Measurements from ENCODE around the gene CD163L1.
"Not testable (repeated sequence)": the region's sequence is repeated elsewhere in the genome, so short reads cannot be mapped to it uniquely, and the experiment has no call there.

Gene CD163L1

DNA sequence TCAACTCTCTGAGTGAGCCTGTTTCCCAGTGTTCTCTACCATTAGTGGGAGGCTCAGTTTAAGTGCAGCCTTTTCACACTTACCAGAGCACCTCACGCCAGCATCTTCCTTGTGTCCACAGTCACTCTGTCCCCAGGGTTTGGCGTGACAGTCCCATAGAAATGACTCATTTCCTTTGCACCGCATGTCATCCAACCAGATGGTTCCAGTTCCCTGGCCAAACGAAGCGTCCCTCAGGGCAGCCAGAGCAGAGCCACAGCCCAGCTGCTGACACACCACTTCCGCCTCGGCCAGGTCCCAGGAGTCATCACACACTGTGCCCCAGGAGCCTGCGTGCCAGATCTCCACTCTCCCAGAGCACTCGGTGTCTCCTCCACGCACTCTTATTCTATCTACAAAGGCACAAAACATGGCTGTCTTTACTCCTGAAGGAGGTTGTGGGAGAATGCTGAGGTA lies 74.7 kb downstream of the CD163L1 start:
- H3K27ac ChIP-seq (ENCODE audit: low read depth, low read length, severe bottlenecking) = no peak overlapping the region
- H3K36me3 ChIP-seq (ENCODE audit: control insufficient read depth, insufficient read depth, low read length) = no peaks in the 10 kb centered on the region
- no peaks in the 10 kb centered on the region for H3K4me1 ChIP-seq (ENCODE audit: control insufficient read depth, insufficient read depth, low read length, poor library complexity, severe bottlenecking)
- H3K4me3 ChIP-seq (ENCODE audit: extremely low read depth, insufficient read depth, low read length, poor library complexity, severe bottlenecking) = no peak overlapping the region
- H3K9me3 ChIP-seq (ENCODE audit: control insufficient read depth, low read length) = no peaks in the 10 kb centered on the region
- WGBS, 2 experiments (ENCODE audit: insufficient coverage in 2 of 2) = 83 to 93% methylated on average over 8 of the region's 10 CpGs

GRCh38 chr12:7362734-7363133 lies 81.2 kb downstream of the CD163L1 start:
- Histone ChIP-seq H3K27ac (ENCODE audit: low read depth, low read length, severe bottlenecking) (no peak overlapping the region), H3K4me3 (ENCODE audit: extremely low read depth, insufficient read depth, low read length, poor library complexity, severe bottlenecking) (no peak overlapping the region), H3K36me3 (ENCODE audit: control insufficient read depth, insufficient read depth, low read length) (no peaks in the 10 kb centered on the region), H3K4me1 (ENCODE audit: control insufficient read depth, insufficient read depth, low read length, poor library complexity, severe bottlenecking) (no peaks in the 10 kb centered on the region), H3K9me3 (ENCODE audit: control insufficient read depth, low read length) (no peaks in the 10 kb centered on the region)
- WGBS, 2 experiments (ENCODE audit: insufficient coverage in 2 of 2) = 80% methylated on average over 1 of the region's 3 CpGs; no CpG with 5 or more reads in 1 of the 2 experiments

GRCh38 chr12:7361265-7361664 lies 82.7 kb downstream of the CD163L1 start:
- no peaks in the 10 kb centered on the region for H3K9me3 ChIP-seq (ENCODE audit: control insufficient read depth, low read length)
- no peak overlapping the region for H3K27ac ChIP-seq (ENCODE audit: low read depth, low read length, severe bottlenecking)
- 75% methylated on average over 1 of the region's 1 CpG; no CpG with 5 or more reads in 1 of the 2 experiments for WGBS, 2 experiments (ENCODE audit: insufficient coverage in 2 of 2)
- no peak overlapping the region for H3K4me3 ChIP-seq (ENCODE audit: extremely low read depth, insufficient read depth, low read length, poor library complexity, severe bottlenecking)
- H3K36me3 ChIP-seq (ENCODE audit: control insufficient read depth, insufficient read depth, low read length) = no peaks in the 10 kb centered on the region
- H3K4me1 ChIP-seq (ENCODE audit: control insufficient read depth, insufficient read depth, low read length, poor library complexity, severe bottlenecking) = no peaks in the 10 kb centered on the region

- WGBS, 2 experiments (ENCODE audit: insufficient coverage in 2 of 2) = 93% methylated on average over 3 of the region's 4 CpGs; no CpG with 5 or more reads in 1 of the 2 experiments
- Histone ChIP-seq H3K27ac (ENCODE audit: low read depth, low read length, severe bottlenecking) (no peak overlapping the region), H3K4me3 (ENCODE audit: extremely low read depth, insufficient read depth, low read length, poor library complexity, severe bottlenecking) (no peak overlapping the region)
These were observed 89.4 kb downstream of the CD163L1 start for GRCh38 chr12:7354529-7354928.

GRCh38 chr12:7352661-7353060 lies 91.3 kb downstream of the CD163L1 start:
- Histone ChIP-seq H3K4me3 (ENCODE audit: extremely low read depth, insufficient read depth, low read length, poor library complexity, severe bottlenecking) (no peak overlapping the region), H3K27ac (ENCODE audit: low read depth, low read length, severe bottlenecking) (no peak overlapping the region), H3K4me1 (ENCODE audit: control insufficient read depth, insufficient read depth, low read length, poor library complexity, severe bottlenecking) (no peaks in the 10 kb centered on the region), H3K36me3 (ENCODE audit: control insufficient read depth, insufficient read depth, low read length) (no peaks in the 10 kb centered on the region), H3K9me3 (ENCODE audit: control insufficient read depth, low read length) (no peaks in the 10 kb centered on the region)

More at GRCh38 chr12:7354529-7354928, 89.4 kb downstream of the CD163L1 start:
- Histone ChIP-seq H3K9me3 (ENCODE audit: control insufficient read depth, low read length) (no peaks in the 10 kb centered on the region), H3K4me1 (ENCODE audit: control insufficient read depth, insufficient read depth, low read length, poor library complexity, severe bottlenecking) (no peaks in the 10 kb centered on the region), H3K36me3 (ENCODE audit: control insufficient read depth, insufficient read depth, low read length) (no peaks in the 10 kb centered on the region)

DNA sequence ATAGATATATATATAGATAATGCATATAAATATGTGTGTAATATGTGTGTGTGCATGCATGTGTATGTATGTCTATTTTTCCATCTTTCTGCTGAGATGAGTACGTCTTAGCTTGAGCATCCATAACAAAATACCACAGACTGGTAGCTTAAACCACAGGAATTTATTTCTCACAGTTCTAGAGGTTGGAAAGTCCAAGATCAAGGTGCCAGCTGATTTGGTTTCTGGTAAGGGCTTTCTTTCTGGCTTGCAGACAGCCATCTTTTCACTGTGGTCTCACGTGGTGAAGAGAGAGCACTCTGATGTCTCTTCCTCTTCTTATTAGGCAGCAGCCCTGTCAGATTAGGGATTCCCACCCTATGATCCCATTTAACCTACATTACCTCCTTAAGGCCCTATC lies 92.8 kb downstream of the CD163L1 start:
- WGBS, 2 experiments (ENCODE audit: insufficient coverage in 2 of 2) = 83% methylated on average over 1 of the region's 2 CpGs; no CpG with 5 or more reads in 1 of the 2 experiments

GRCh38 chr12:7349418-7349817 lies 94.5 kb downstream of the CD163L1 start:
- Histone ChIP-seq H3K27ac (ENCODE audit: low read depth, low read length, severe bottlenecking) (no peak overlapping the region), H3K36me3 (ENCODE audit: control insufficient read depth, insufficient read depth, low read length) (no peaks in the 10 kb centered on the region), H3K9me3 (ENCODE audit: control insufficient read depth, low read length) (no peaks in the 10 kb centered on the region), H3K4me1 (ENCODE audit: control insufficient read depth, insufficient read depth, low read length, poor library complexity, severe bottlenecking) (no peaks in the 10 kb centered on the region), H3K4me3 (ENCODE audit: extremely low read depth, insufficient read depth, low read length, poor library complexity, severe bottlenecking) (no peak overlapping the region)
- 88% methylated on average over 4 of the region's 4 CpGs; no CpG with 5 or more reads in 1 of the 2 experiments for WGBS, 2 experiments (ENCODE audit: insufficient coverage in 2 of 2)

More for the DNA sequence above, 92.8 kb downstream of the CD163L1 start:
- Histone ChIP-seq H3K4me3 (ENCODE audit: extremely low read depth, insufficient read depth, low read length, poor library complexity, severe bottlenecking) (no peak overlapping the region), H3K9me3 (ENCODE audit: control insufficient read depth, low read length) (no peaks in the 10 kb centered on the region), H3K27ac (ENCODE audit: low read depth, low read length, severe bottlenecking) (no peak overlapping the region), H3K4me1 (ENCODE audit: control insufficient read depth, insufficient read depth, low read length, poor library complexity, severe bottlenecking) (no peaks in the 10 kb centered on the region), H3K36me3 (ENCODE audit: control insufficient read depth, insufficient read depth, low read length) (no peaks in the 10 kb centered on the region)

GRCh38 chr12:7346551-7347225 lies 97.3 kb downstream of the CD163L1 start:
- Histone ChIP-seq H3K27ac (ENCODE audit: low read depth, low read length, severe bottlenecking) (no peak overlapping the region), H3K36me3 (ENCODE audit: control insufficient read depth, insufficient read depth, low read length) (no peaks in the 10 kb centered on the region), H3K4me3 (ENCODE audit: extremely low read depth, insufficient read depth, low read length, poor library complexity, severe bottlenecking) (no peak overlapping the region), H3K4me1 (ENCODE audit: control insufficient read depth, insufficient read depth, low read length, poor library complexity, severe bottlenecking) (no peaks in the 10 kb centered on the region), H3K9me3 (ENCODE audit: control insufficient read depth, low read length) (peaks cover 3% of the 10 kb centered on the region)
- WGBS, 2 experiments (ENCODE audit: insufficient coverage in 2 of 2) = 98% methylated on average over 4 to 5 of the region's 6 CpGs

- H3K9me3 ChIP-seq (ENCODE audit: control insufficient read depth, low read length) = peaks cover 3% of the 10 kb centered on the region
- H3K36me3 ChIP-seq (ENCODE audit: control insufficient read depth, insufficient read depth, low read length) = no peaks in the 10 kb centered on the region
- H3K4me3 ChIP-seq (ENCODE audit: extremely low read depth, insufficient read depth, low read length, poor library complexity, severe bottlenecking) = no peak overlapping the region
- H3K4me1 ChIP-seq (ENCODE audit: control insufficient read depth, insufficient read depth, low read length, poor library complexity, severe bottlenecking) = no peaks in the 10 kb centered on the region
- no peak overlapping the region for H3K27ac ChIP-seq (ENCODE audit: low read depth, low read length, severe bottlenecking)
These were observed 98.9 kb downstream of the CD163L1 start for GRCh38 chr12:7344833-7345606.

DNA sequence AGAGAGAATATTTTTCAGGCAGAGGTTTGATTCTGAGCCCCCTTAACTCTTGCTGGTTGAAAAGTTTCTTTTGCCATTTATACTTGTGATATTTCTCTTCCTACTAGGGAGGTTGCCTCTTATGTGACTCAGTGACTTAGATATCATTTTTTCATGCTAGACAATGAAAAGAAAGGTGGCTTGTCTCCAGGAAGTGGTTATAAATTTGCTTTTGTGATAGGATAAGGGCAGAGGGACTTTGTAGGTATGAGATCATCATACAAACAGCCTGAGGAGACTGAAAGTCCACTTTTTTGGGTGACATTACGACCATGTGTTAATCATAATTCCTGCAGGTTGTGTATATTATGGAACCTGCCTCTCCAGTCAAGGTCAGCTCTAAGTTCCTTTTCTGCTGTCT lies 104.3 kb downstream of the CD163L1 start:
- Histone ChIP-seq H3K36me3 (ENCODE audit: control insufficient read depth, insufficient read depth, low read length) (no peaks in the 10 kb centered on the region), H3K4me3 (ENCODE audit: extremely low read depth, insufficient read depth, low read length, poor library complexity, severe bottlenecking) (no peak overlapping the region), H3K27ac (ENCODE audit: low read depth, low read length, severe bottlenecking) (no peak overlapping the region), H3K9me3 (ENCODE audit: control insufficient read depth, low read length) (peaks cover 3% of the 10 kb centered on the region), H3K4me1 (ENCODE audit: control insufficient read depth, insufficient read depth, low read length, poor library complexity, severe bottlenecking) (no peaks in the 10 kb centered on the region)
- no CpG with 5 or more reads among the region's 1 CpG for WGBS, 2 experiments (ENCODE audit: insufficient coverage in 2 of 2)

- H3K4me1 ChIP-seq (ENCODE audit: control insufficient read depth, insufficient read depth, low read length, poor library complexity, severe bottlenecking); H3K27ac ChIP-seq (ENCODE audit: low read depth, low read length, severe bottlenecking); H3K36me3 ChIP-seq (ENCODE audit: control insufficient read depth, insufficient read depth, low read length); H3K9me3 ChIP-seq (ENCODE audit: control insufficient read depth, low read length); H3K4me3 ChIP-seq (ENCODE audit: extremely low read depth, insufficient read depth, low read length, poor library complexity, severe bottlenecking): not testable (repeated sequence)
- WGBS, 2 experiments (ENCODE audit: insufficient coverage in 2 of 2) = 82 to 92% methylated on average over 2 to 5 of the region's 5 CpGs
These were observed 106.2 kb downstream of the CD163L1 start for GRCh38 chr12:7337790-7338189.
